Type B pancreatic cell (in vitro differentiated cells): ENCODE results near the gene CNMD. TPM values are rescaled to one million over a fixed set of nuclear protein-coding genes. Genes with fewer than 3 reads are reported as not detected.

ENCODE experiments used
- DNase-seq: peaks from one replicate; pipeline ENCODE4 v3.0.0; 2021; ENCODE audit warnings: mixed read lengths; ENCODE audit not compliant: unreplicated experiment; ENCODE audit errors: extremely low spot score
- H3K27ac Mint-ChIP-seq: 2 replicates; pipeline ENCODE4 v1.8.0; 2021; ENCODE audit warnings: mild to moderate bottlenecking, mixed read lengths
- H3K27me3 Mint-ChIP-seq: 2 replicates; pipeline ENCODE4 v1.8.0; 2021; ENCODE audit warnings: mixed read lengths
- H3K36me3 Mint-ChIP-seq: 2 replicates; pipeline ENCODE4 v1.8.0; 2021; ENCODE audit warnings: mixed read lengths
- H3K4me1 Mint-ChIP-seq: one replicate; pipeline ENCODE4 v1.8.0; 2021; ENCODE audit warnings: mixed read lengths; ENCODE audit not compliant: unreplicated experiment
- H3K4me3 Mint-ChIP-seq: 2 replicates; pipeline ENCODE4 v1.8.0; 2021; ENCODE audit warnings: mild to moderate bottlenecking, mixed read lengths
- H3K9me3 Mint-ChIP-seq: 2 replicates; pipeline ENCODE4 v1.8.0; 2021; ENCODE audit warnings: mixed read lengths
- CTCF ChIP-seq: fragments of 200-600 bp; sonication (generic); conservative IDR thresholded peaks from 2 replicates; pipeline ENCODE4 v1.5.0; 2021; ENCODE audit warnings: antibody characterized with exemption, mild to moderate bottlenecking
- total RNA-seq: library from RNA; stranded (reverse); gene quantifications from 2 replicates; pipeline ENCODE4 v1.2.1, GENCODE V29; 2021; ENCODE audit warnings: low replicate concordance

Gene CNMD
- total RNA-seq, 1 donor from 2014 or later = 0.75 TPM

GRCh38 chr13:52659340-52659739, 80.3 kb downstream of the CNMD start:
- H3K27me3 Mint-ChIP-seq = no peaks in the 10 kb centered on the region
- peaks cover 4% of the 10 kb centered on the region for H3K4me1 Mint-ChIP-seq
- no peak overlapping the region for H3K27ac Mint-ChIP-seq
- DNase-seq = no peak
- no peak overlapping the region for H3K4me3 Mint-ChIP-seq
- peaks cover 8% of the 10 kb centered on the region for H3K36me3 Mint-ChIP-seq
- TF ChIP-seq CTCF = no peak
- no peaks in the 10 kb centered on the region for H3K9me3 Mint-ChIP-seq

Other genes with a start within 250 kb of the CNMD start
- gene HNRNPA1L2, start 97.4 kb downstream of the CNMD start, total RNA-seq = 4.9 and 11.6 TPM in 2 replicates
- gene SUGT1, start 87.0 kb downstream of the CNMD start, total RNA-seq = 45.9 and 56.8 TPM in 2 replicates
- 0.36 and 8.1 TPM in 2 replicates for gene PCDH8, start 108.8 kb upstream of the CNMD start, total RNA-seq